HepG2 (cell line): ENCODE results near the gene SHC1. TPM values are rescaled to one million over a fixed set of nuclear protein-coding genes. Genes with fewer than 3 reads are reported as not detected.
A peak's percentile ranks its signal among the peaks of the same experiment; 100 is the strongest.

Experiments used
- BORCS8-MEF2B ChIP-seq: sonication (generic); formaldehyde crosslinking; IDR thresholded peaks from 2 replicates; pipeline ENCODE4 v1.8.0; 2022; ENCODE audit warnings: mild to moderate bottlenecking, missing genetic modification reagents
- CREM ChIP-seq, 2 experiments: sonication (generic) in 1 of 2; formaldehyde crosslinking in 1 of 2; IDR thresholded peaks; 2 replicates each; pipeline versions ENCODE4 v1.4.0 to v1.6.1; 2016 to 2020; ENCODE audit warnings: antibody characterized with exemption in 1 of 2, mild to moderate bottlenecking in 1 of 2, missing genetic modification reagents in 1 of 2
- JUND ChIP-seq: sonication (generic); formaldehyde crosslinking; IDR thresholded peaks from 2 replicates; pipeline ENCODE4 v1.8.0; 2022; ENCODE audit warnings: mild to moderate bottlenecking, missing genetic modification reagents
- NFE2 ChIP-seq: sonication (generic); formaldehyde crosslinking; IDR thresholded peaks from 2 replicates; pipeline ENCODE4 v1.4.0; 2020; ENCODE audit warnings: missing genetic modification reagents
- NFIB ChIP-seq: sonication (generic); formaldehyde crosslinking; IDR thresholded peaks from 2 replicates; pipeline ENCODE4 v1.9.0; 2021; ENCODE audit warnings: missing genetic modification reagents, mild to moderate bottlenecking, borderline replicate concordance
- PBX3 ChIP-seq: sonication (generic); formaldehyde crosslinking; IDR thresholded peaks from 2 replicates; pipeline ENCODE4 v1.8.1; 2023; ENCODE audit warnings: missing genetic modification reagents, inconsistent platforms, borderline replicate concordance
- RXRB ChIP-seq: IDR thresholded peaks from 2 replicates; pipeline ENCODE4 v1.6.1; 2016; ENCODE audit warnings: borderline replicate concordance, missing genetic modification reagents, missing compliant biosample characterization
- SMYD3 ChIP-seq: sonication (generic); formaldehyde crosslinking; IDR thresholded peaks from 2 replicates; pipeline ENCODE4 v1.8.1; 2023; ENCODE audit warnings: mild to moderate bottlenecking, missing genetic modification reagents
- TCF12 ChIP-seq, 2 experiments: fragments of 450-650 bp in 1 of 2; sonication (generic) in 1 of 2; formaldehyde crosslinking in 1 of 2; IDR thresholded peaks; 2 replicates each; pipeline versions ENCODE4 v1.6.1 to v1.8.0; 2017 to 2022; ENCODE audit warnings: antibody characterized with exemption in 1 of 2, mild to moderate bottlenecking in 1 of 2, missing genetic modification reagents in 1 of 2, moderate library complexity in 1 of 2
- ZNF292 ChIP-seq: sonication (generic); formaldehyde crosslinking; IDR thresholded peaks from 2 replicates; pipeline ENCODE4 v1.8.1; 2022; ENCODE audit warnings: mild to moderate bottlenecking, low read depth, missing genetic modification reagents, borderline replicate concordance
- ZNF430 ChIP-seq: sonication (generic); formaldehyde crosslinking; IDR thresholded peaks from 2 replicates; pipeline ENCODE4 v1.9.0; 2021; ENCODE audit warnings: mild to moderate bottlenecking, missing genetic modification reagents
- ZNF546 ChIP-seq: sonication (generic); formaldehyde crosslinking; conservative IDR thresholded peaks from 2 replicates; pipeline ENCODE4 v1.8.1; 2023; ENCODE audit warnings: mild to moderate bottlenecking, missing genetic modification reagents
- ZNF589 ChIP-seq: sonication (generic); formaldehyde crosslinking; conservative IDR thresholded peaks from 2 replicates; pipeline ENCODE4 v1.8.0; 2022; ENCODE audit warnings: mild to moderate bottlenecking, moderate library complexity, missing genetic modification reagents
- polyA plus RNA-seq, 8 experiments: library from polyadenylated mRNA; depleted of rRNA in 3 of 8; stranded (reverse) in 7 of 8; unstranded in 1 of 8; fragments of >200 nt; fragmentation: Illumina TruSeq in 4 of 8; extraction: Trizol in 4 of 8; gene quantifications; 2 replicates each; pipeline versions ENCODE4 v1.2.1 to v1.2.3, GENCODE V29; 2011 to 2016; ENCODE audit warnings: low read depth in 4 of 8, missing spikeins in 1 of 8, mixed read lengths in 1 of 8; ENCODE audit not compliant: insufficient read depth in 1 of 8
- total RNA-seq, 5 experiments: library from RNA; depleted of rRNA; stranded (reverse); fragments of >200 nt; fragmentation: Illumina TruSeq; extraction: Trizol; gene quantifications; 2 replicates each; pipeline ENCODE4 v1.2.3, GENCODE V29; 2016; ENCODE audit warnings: low read depth in 1 of 5
- TF ChIP-seq, protein P1 (sequence below): sonication (generic); formaldehyde crosslinking; IDR thresholded peaks from 2 replicates; pipeline ENCODE4 v1.5.0; 2020; ENCODE audit warnings: mild to moderate bottlenecking, missing genetic modification reagents, borderline replicate concordance
- TF ChIP-seq, protein P2 (sequence below): sonication (generic); formaldehyde crosslinking; IDR thresholded peaks from 2 replicates; pipeline ENCODE4 v1.8.1; 2022; ENCODE audit warnings: mild to moderate bottlenecking, missing genetic modification reagents
- TF ChIP-seq, protein P3 (sequence below): sonication (generic); formaldehyde crosslinking; conservative IDR thresholded peaks from 2 replicates; pipeline ENCODE4 v1.4.0; 2020; ENCODE audit warnings: mild to moderate bottlenecking, missing genetic modification reagents, moderate library complexity
- TF ChIP-seq, protein P4 (sequence below): sonication (generic); formaldehyde crosslinking; IDR thresholded peaks from 2 replicates; pipeline ENCODE4 v1.5.1; 2020; ENCODE audit warnings: missing genetic modification reagents, mild to moderate bottlenecking, borderline replicate concordance

SHC1 gene
- total and polyA plus RNA-seq, 2 of the 13 experiments (the other 11 are each of a cell fraction or from before 2014, with no cell fraction given): 52.0 to 137 TPM

DNA sequence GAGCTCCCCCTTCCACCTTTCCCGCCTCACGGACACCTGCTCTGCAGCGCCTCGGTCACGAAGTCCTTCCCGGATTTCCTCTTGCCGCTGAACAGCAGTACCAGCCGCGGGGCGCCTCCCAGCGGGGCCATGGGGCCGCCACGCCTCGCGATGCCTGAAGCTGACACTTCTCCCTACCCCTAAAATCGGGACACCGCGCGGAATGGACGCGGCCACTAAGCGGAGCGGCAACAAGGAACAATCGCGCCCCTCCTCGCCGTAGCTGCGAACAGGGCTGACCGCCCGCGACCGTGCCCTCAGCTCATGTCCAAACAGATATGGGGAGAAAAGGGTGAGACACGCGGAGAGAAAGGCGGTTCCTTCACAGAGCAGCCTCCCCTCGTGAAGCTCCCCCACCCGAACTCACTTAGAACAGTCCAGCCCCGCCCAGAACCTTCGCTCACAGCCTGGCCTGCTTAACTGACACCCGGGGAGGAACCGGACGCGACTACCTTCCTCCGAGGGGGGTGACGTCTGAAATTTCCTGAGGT, 33.9 kb downstream of the SHC1 start, which contains the start of gene PMVK (continued):
- TF ChIP-seq ZNF430 (CRISPR knock-in tag) (peak; percentile 99), CREM (IDR thresholded peaks at IDR 0.05) (no peak), CREM (CRISPR knock-in tag; IDR thresholded peaks at IDR 0.05) (no peak), SMYD3 (CRISPR knock-in tag) (peak; percentile 100), ZNF546 (peak; percentile 99; the same call in 1 of the 2 replicates), NFIB (0 out of 2 replicates have a peak, but pooled peaks have one; percentile 85), RXRB (CRISPR knock-in tag) (peak; percentile 85), PBX3 (CRISPR knock-in tag) (peak; percentile 54; the same call in 1 of the 2 replicates), NFE2 (no peak), ZNF292 (CRISPR knock-in tag) (peak; percentile 91; the same call in 1 of the 2 replicates), ZNF589 (CRISPR knock-in tag) (peak; percentile 100), JUND (CRISPR knock-in tag) (peak; percentile 69; the same call in 1 of the 2 replicates), TCF12 (IDR thresholded peaks at IDR 0.05) (no peak), TCF12 (CRISPR knock-in tag; IDR thresholded peaks at IDR 0.05) (peak; percentile 92; the same call in 1 of the 2 replicates), BORCS8-MEF2B (CRISPR knock-in tag) (peak; percentile 99)
- TF ChIP-seq, protein P1, sequence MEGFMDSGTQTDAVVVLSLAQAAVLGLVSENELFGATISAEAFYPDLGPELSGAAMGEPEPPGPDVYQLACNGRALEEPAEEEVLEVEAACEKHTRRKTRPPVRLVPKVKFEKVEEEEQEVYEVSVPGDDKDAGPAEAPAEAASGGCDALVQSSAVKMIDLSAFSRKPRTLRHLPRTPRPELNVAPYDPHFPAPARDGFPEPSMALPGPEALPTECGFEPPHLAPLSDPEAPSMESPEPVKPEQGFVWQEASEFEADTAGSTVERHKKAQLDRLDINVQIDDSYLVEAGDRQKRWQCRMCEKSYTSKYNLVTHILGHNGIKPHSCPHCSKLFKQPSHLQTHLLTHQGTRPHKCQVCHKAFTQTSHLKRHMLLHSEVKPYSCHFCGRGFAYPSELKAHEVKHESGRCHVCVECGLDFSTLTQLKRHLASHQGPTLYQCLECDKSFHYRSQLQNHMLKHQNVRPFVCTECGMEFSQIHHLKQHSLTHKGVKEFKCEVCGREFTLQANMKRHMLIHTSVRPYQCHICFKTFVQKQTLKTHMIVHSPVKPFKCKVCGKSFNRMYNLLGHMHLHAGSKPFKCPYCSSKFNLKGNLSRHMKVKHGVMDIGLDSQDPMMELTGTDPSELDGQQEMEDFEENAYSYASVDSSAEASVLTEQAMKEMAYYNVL (CRISPR knock-in tag): peak; percentile 92; the same call in 1 of the 2 replicates
- TF ChIP-seq, protein P2, sequence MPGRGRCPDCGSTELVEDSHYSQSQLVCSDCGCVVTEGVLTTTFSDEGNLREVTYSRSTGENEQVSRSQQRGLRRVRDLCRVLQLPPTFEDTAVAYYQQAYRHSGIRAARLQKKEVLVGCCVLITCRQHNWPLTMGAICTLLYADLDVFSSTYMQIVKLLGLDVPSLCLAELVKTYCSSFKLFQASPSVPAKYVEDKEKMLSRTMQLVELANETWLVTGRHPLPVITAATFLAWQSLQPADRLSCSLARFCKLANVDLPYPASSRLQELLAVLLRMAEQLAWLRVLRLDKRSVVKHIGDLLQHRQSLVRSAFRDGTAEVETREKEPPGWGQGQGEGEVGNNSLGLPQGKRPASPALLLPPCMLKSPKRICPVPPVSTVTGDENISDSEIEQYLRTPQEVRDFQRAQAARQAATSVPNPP (CRISPR knock-in tag): peak; percentile 99
- TF ChIP-seq, protein P3, sequence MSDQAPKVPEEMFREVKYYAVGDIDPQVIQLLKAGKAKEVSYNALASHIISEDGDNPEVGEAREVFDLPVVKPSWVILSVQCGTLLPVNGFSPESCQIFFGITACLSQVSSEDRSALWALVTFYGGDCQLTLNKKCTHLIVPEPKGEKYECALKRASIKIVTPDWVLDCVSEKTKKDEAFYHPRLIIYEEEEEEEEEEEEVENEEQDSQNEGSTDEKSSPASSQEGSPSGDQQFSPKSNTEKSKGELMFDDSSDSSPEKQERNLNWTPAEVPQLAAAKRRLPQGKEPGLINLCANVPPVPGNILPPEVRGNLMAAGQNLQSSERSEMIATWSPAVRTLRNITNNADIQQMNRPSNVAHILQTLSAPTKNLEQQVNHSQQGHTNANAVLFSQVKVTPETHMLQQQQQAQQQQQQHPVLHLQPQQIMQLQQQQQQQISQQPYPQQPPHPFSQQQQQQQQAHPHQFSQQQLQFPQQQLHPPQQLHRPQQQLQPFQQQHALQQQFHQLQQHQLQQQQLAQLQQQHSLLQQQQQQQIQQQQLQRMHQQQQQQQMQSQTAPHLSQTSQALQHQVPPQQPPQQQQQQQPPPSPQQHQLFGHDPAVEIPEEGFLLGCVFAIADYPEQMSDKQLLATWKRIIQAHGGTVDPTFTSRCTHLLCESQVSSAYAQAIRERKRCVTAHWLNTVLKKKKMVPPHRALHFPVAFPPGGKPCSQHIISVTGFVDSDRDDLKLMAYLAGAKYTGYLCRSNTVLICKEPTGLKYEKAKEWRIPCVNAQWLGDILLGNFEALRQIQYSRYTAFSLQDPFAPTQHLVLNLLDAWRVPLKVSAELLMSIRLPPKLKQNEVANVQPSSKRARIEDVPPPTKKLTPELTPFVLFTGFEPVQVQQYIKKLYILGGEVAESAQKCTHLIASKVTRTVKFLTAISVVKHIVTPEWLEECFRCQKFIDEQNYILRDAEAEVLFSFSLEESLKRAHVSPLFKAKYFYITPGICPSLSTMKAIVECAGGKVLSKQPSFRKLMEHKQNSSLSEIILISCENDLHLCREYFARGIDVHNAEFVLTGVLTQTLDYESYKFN: peak; percentile 77
- TF ChIP-seq, protein P4, sequence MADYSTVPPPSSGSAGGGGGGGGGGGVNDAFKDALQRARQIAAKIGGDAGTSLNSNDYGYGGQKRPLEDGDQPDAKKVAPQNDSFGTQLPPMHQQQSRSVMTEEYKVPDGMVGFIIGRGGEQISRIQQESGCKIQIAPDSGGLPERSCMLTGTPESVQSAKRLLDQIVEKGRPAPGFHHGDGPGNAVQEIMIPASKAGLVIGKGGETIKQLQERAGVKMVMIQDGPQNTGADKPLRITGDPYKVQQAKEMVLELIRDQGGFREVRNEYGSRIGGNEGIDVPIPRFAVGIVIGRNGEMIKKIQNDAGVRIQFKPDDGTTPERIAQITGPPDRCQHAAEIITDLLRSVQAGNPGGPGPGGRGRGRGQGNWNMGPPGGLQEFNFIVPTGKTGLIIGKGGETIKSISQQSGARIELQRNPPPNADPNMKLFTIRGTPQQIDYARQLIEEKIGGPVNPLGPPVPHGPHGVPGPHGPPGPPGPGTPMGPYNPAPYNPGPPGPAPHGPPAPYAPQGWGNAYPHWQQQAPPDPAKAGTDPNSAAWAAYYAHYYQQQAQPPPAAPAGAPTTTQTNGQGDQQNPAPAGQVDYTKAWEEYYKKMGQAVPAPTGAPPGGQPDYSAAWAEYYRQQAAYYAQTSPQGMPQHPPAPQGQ: no peak
